Activated naive CD4-positive, alpha-beta T cell treated with anti-CD3 and anti-CD28 coated beads, Interleukin-2, amount 10 ng/mL, durations not matched to agents 5 hours and 36 hours (primary cell): ENCODE measurements around the gene NSD1. TPM values are rescaled to one million over a fixed set of nuclear protein-coding genes. Genes with fewer than 3 reads are reported as not detected.

Source experiments
- total RNA-seq, 2 experiments: library from RNA; stranded (reverse); gene quantifications; one replicate each; pipeline ENCODE4 v1.2.3, GENCODE V29; 2021

NSD1 gene
- 10 to 100 TPM; 85.7 to 91.1 TPM for total RNA-seq

DNA sequence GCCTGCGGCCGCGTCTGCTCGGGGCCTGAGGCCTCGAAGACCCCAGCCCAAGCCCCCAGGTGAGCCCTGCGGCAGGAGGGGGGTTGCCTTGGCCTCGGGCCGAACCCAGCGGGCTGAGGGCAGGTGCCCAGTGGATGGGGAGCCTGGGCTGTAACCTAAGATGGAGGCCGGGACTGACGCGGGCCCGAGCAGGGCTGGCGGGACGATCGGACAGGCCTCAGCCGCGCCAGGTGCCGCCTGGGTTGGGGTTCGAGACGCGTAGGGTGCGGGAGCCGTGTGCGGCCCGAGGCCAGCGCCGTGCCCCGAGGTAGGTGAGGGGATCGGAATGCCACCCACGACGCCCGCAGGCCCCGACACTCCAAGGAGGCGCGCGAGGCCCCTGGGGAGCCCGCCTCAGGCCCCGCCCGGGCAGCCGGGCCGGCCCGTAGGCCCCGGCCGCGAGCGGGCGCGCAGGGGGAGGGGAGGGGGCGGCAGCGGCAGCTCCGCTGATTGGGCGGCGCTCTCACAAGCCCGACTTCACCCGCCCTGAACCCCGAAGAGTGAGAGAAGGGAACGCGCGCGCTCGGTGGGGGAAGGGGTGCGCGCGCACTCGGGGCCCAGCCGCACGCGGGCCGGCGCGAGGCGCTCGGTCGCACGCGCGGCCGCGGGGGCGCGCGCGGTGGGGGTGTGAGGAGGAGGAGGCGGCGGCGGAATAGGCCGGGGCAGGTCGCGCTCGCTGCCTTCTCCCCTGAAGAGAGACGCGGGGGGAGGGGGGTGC, at the start of gene NSD1:
Gene NSD1, plus strand, starts transcription at position 678 of the 757 bp plus-strand sequence. CDS start 1,331 bp downstream, outside the sequence.

GRCh38 chr5:177086654-177087397, 46.7 kb upstream of the NSD1 start, which contains the start of gene FGFR4:
Gene FGFR4 (plus strand): TSS chr5:177086915. CDS start chr5:177089603, 2,688 bp downstream.

GRCh38 chr5:177303121-177303924, 169.8 kb downstream of the NSD1 start, which contains the start of the genes PRELID1 and RAB24:
Gene PRELID1 (plus strand): TSS chr5:177303799. CDS start chr5:177303986, 187 bp downstream.
Gene RAB24 (minus strand): TSS chr5:177303719. CDS start chr5:177303288, 431 bp downstream.

DNA sequence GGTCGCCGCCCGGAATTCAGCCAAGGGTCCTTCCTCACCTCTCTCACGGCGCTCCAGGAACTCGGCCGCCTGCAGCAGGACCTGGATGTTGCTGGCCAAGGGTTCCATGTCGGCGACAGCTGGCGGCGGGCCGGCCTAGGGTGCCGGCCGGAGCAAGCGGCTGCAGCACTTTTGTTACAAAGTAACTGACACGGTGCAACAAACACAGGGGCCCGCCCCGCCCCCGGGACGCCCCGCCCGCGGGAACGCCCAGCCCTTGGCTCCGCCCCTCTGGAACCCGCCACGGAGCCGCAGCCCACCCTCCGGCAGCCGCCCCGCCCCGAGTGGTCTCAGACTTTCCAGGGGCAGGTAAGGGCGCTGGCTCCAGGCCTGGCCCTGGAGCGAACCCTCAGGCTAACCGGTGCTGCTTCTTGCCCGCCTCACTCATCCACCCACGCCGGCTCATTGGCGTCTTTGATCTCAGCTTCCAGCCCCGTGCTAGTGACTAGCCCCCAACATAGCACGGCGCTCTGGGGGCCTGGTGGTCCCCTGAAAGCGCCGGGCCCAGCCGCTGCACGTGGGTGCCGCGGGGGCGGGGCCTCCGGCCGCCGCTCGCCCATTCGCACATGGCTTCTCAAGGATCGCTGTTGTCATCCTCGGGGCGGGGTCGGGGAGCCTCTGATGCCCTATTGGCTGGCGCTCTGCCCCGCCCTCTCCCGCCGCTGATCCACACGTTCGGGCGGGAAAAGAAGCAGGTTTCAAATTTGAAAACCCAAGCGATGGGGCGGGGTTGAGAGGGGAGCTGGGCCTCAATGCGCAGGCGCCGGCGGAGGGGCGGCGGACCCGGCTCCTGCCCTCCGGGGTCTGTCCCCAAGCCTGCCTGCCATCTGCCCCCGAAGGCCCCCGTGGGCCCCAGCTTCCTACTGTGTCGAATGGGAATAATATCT, 178.4 kb downstream of the NSD1 start, which contains the start of gene MXD3:
Gene MXD3, minus strand, starts transcription at position 176 of the 926 bp plus-strand sequence. Its CDS starts 68 bp downstream, at position 108.

Other genes with a start within 250 kb of the NSD1 start
- under 1 TPM in 1 of 2 experiments, not detected in 1; 0.18 TPM for gene HK3, start 234.4 kb upstream of the NSD1 start, total RNA-seq
- 10 to 100 TPM; 54.3 to 56.0 TPM for gene UIMC1, start 127.0 kb upstream of the NSD1 start, total RNA-seq
- 10 to 100 TPM; 20.9 to 23.8 TPM for gene ZNF346, start 111.1 kb upstream of the NSD1 start, total RNA-seq
- gene FGFR4, start 46.9 kb upstream of the NSD1 start, total RNA-seq: under 1 TPM; 0.26 to 0.96 TPM
- 10 to 100 TPM; 43.4 to 43.8 TPM for gene RAB24, start 169.9 kb downstream of the NSD1 start, total RNA-seq
- 100 to 1,000 TPM; 107 to 112 TPM for gene PRELID1, start 170.0 kb downstream of the NSD1 start, total RNA-seq
- 10 to 100 TPM; 72.1 to 73.2 TPM for gene MXD3, start 178.1 kb downstream of the NSD1 start, total RNA-seq
- gene LMAN2, start 217.9 kb downstream of the NSD1 start, total RNA-seq: 100 to 1,000 TPM; 103 to 109 TPM
- 100 to 1,000 TPM; 118 to 121 TPM for gene RGS14, start 224.2 kb downstream of the NSD1 start, total RNA-seq